GM21515 (cell line): ENCODE measurements around the gene ZNF662.

Experiments used
- ATAC-seq: cut with Tn5 transposase; IDR thresholded peaks from one replicate; pipeline ENCODE4 v1.9.1; 2021; ENCODE audit not compliant: unreplicated experiment

ZNF662 gene

GRCh38 chr3:42935472-42935871 lies 29.5 kb downstream of the ZNF662 start:
- no peak for ATAC-seq

- ATAC-seq = no peak
Measured at GRCh38 chr3:42936157-42936981, 30.4 kb downstream of the ZNF662 start.

DNA sequence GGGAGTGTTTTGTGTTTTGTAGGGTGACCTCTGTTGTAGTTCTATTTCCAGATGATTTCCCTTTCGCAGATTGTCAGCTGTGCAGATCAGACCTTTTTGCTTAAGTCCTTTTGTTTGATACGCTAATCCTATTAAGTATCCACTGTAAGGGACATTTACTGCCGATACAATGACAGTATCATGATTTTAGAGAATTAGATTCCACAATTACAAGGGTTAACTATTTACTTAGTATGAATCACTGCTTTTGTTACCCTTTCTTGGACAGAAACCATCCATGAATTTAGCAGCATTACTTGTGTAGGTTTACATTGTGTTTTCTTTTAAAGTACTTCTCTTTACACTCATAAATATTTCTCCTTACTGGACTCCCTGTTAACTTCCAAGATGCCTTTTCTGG lies 31.4 kb downstream of the ZNF662 start:
- no peak for ATAC-seq

DNA sequence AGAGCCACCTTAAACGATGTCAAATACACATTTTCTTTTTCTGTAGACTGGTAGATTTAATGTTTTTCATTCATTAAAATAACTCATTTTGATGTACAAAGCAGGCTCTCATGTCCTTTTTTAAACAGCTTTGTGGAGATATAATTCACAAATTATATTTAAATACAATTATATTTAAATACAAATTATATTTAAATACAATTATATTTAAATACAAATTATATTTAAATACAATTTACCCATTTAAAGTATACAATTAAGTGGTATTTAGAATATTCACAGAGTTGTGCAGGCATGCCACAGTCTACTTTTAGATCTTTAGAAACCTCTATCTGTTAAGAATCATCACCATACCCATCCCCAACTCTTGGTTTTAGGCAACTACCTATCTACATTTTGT lies 36.8 kb downstream of the ZNF662 start:
- no peak for ATAC-seq

DNA sequence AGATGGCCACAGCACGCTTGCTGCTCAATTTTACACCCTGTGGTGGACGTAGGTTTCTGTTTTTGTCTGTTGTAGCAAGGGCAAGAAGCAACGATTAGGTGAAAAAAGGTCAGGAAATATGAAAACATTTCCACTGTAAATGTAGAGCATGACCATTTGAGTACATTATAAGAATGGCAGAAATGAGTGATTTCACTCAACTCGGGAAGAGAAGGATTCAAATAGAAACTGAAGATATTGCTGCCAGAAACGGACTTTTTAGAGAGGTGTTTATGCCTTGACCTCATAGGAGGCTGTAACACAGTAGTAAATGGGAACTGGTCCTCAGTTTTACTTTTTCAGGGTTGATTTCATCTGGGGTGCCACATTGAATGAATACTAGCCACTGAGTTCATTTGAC lies 40.1 kb downstream of the ZNF662 start:
- ATAC-seq = no peak

- ATAC-seq = no peak
Measured at GRCh38 chr3:42957573-42957972, 51.6 kb downstream of the ZNF662 start.

DNA sequence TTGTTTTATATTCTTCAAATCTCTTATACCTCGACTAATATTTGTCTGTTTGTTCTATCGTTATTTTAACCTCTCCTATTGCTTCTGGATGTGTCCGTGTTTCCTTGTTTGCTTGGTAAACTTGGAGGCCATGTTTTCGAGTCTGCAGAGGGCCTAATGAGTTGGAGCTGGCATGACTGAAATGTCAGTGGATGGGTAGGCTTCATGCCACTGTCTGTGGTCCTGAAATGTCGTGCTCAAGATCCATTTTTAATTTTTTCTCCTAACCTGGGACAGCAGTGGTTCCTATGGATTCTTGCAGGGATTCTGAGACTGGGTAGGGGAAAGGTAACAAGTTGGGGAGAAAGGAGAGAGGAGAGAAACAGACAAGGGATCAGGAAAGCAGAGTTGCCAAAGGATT lies 54.3 kb downstream of the ZNF662 start:
- no peak for ATAC-seq

DNA sequence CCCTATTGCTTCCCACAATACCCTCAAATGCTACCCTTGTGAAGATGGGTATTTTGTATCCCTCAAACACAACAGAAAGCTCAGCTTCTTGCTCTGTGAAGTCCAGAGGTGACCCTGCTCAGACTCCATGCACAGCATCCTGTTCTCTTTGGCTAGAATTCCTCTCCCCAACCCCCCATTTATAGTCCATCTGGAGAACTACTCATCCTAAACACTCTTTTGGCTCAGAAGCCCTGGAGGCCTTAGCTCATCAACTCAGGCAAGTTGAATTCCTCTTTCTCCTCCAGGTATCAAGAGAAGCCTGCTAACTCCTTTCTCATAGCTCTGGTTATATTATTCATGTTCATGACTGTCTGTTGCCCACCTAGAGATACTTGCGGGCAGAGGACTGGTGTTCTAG lies 54.8 kb downstream of the ZNF662 start:
- no peak for ATAC-seq

DNA sequence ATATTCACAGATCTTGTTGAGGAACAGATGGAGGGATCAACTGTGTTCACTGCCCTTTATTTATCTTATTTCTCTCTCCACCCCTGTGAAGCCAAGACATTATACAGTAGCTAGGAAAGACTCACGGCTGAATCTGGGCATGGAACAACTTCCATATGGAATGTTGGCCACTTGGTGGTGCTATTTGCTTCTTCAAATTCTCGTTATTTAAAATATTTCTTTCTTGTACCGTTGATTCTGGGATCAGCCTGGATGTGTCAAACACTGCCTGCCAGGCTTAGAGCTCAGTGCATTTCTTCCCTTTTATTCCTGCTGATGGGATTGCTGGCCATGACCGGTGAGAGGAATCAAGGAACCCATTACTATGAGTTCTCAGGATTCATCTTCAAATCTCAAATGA lies 55.7 kb downstream of the ZNF662 start:
- no peak for ATAC-seq

- ATAC-seq = no peak
Measured at GRCh38 chr3:42963269-42963668, 57.3 kb downstream of the ZNF662 start.

- ATAC-seq = no peak
Measured at GRCh38 chr3:42964266-42964665, 58.3 kb downstream of the ZNF662 start.
